Measurements from ENCODE around the gene SH3BP4.

- no peak for TF ChIP-seq CTCF (IDR thresholded peaks at IDR 0.05; ENCODE audit: low read depth, low read length)
- no peak for TF ChIP-seq EZH2phosphoT487 (IDR thresholded peaks at IDR 0.05; ENCODE audit: low read depth)
Measured at GRCh38 chr2:234995332-234996068, 43.7 kb downstream of the SH3BP4 start.
